Keratinocyte (primary cell): Measurements from ENCODE around the gene GSTA2.
"Not testable (repeated sequence)": the region's sequence is repeated elsewhere in the genome, so short reads cannot be mapped to it uniquely, and the experiment has no call there.

Experiments used
- CTCF ChIP-seq, 3 experiments: IDR thresholded peaks in 1 of 3; conservative IDR thresholded peaks in 1 of 3; optimal IDR thresholded peaks in 1 of 3; 2 replicates in 2 of 3; 3 replicates in 1 of 3; pipeline versions ENCODE3 to v1.5.1; 2011; ENCODE audit warnings: low read length in 3 of 3, mild to moderate bottlenecking in 3 of 3, moderate library complexity in 2 of 3, control low read depth in 1 of 3, inconsistent platforms in 1 of 3; ENCODE audit not compliant: insufficient read depth in 2 of 3; ENCODE audit errors: extremely low read depth in 1 of 3
- EZH2 ChIP-seq: IDR thresholded peaks from one replicate; pipeline ENCODE4 v1.6.1; 2012; ENCODE audit warnings: inconsistent platforms, mild to moderate bottlenecking, low read length, moderate library complexity

GRCh38 chr6:52789658-52790057 is 26.4 kb upstream of the GSTA2 start:
- not testable (repeated sequence) for TF ChIP-seq CTCF (optimal IDR thresholded peaks at IDR 0.05 in 1 of 3, IDR thresholded peaks at IDR 0.05 in 1 of 3, conservative IDR thresholded peaks at IDR 0.05 in 1 of 3; ENCODE audit: extremely low read depth in 1 of 3, insufficient read depth in 2 of 3, low read length in 3 of 3); EZH2
